Stimulated activated CD4-positive, alpha-beta T cell treated with anti-CD3 and anti-CD28 coated beads, TNF-alpha, amount 100 ng/mL, for 24 hours (primary cell): ENCODE data around the gene OSBPL2.

ENCODE experiments used
- DNase-seq, 3 experiments: peaks; one replicate each; pipeline ENCODE4 v3.0.0-alpha.2; 2020; ENCODE audit warnings: low read depth in 3 of 3

The OSBPL2 gene

GRCh38 chr20:62344782-62345181, 106.5 kb downstream of the OSBPL2 start:
- DNase-seq = no peak
